CD4-positive, CD25-positive, alpha-beta regulatory T cell (primary cell): ENCODE measurements around the gene NEK8. TPM values are rescaled to one million over a fixed set of nuclear protein-coding genes. Genes with fewer than 3 reads are reported as not detected.

Experiments
- ATAC-seq, 2 donors: fragments of 150-1000 bp; cut with Tn5 transposase; one replicate each; pipeline ENCODE4 v1.10.0; 2021; ENCODE audit warnings: low read depth in 2 of 2, moderate number of reproducible peaks in 2 of 2, moderate library complexity in 1 of 2
- DNase-seq, 3 donors: peaks; one replicate each; pipeline versions ENCODE4 v3.0.0 to v3.0.0-alpha.2; 2012 to 2022; ENCODE audit warnings: mixed read lengths in 1 of 3
- H3K27ac ChIP-seq: one replicate; pipeline ENCODE4 v1.7.0; 2013; ENCODE audit warnings: mild to moderate bottlenecking, low read length; ENCODE audit not compliant: insufficient read depth, poor library complexity, severe bottlenecking
- H3K27me3 ChIP-seq: one replicate; pipeline ENCODE4 v1.7.0; 2013; ENCODE audit warnings: low read length; ENCODE audit not compliant: control insufficient read depth, insufficient read depth
- H3K36me3 ChIP-seq: one replicate; pipeline ENCODE4 v1.7.0; 2013; ENCODE audit warnings: mild to moderate bottlenecking, low read length, moderate library complexity; ENCODE audit not compliant: control insufficient read depth, insufficient read depth
- H3K4me1 ChIP-seq: 2 replicates; pipeline ENCODE4 v1.7.0; 2013; ENCODE audit warnings: mild to moderate bottlenecking, low read length; ENCODE audit not compliant: insufficient read depth, control insufficient read depth, poor library complexity, severe bottlenecking
- H3K4me3 ChIP-seq: one replicate; pipeline ENCODE4 v1.7.0; 2013; ENCODE audit warnings: low read depth, mild to moderate bottlenecking, low read length, moderate library complexity
- H3K9me3 ChIP-seq, 2 experiments: 1 replicate in 1 of 2; 2 replicates in 1 of 2; pipeline ENCODE4 v1.7.0; 2013; ENCODE audit warnings: low read length in 2 of 2, mild to moderate bottlenecking in 1 of 2, moderate library complexity in 1 of 2; ENCODE audit not compliant: control insufficient read depth in 2 of 2
- H3K27ac Mint-ChIP-seq, 3 donors: one replicate each; pipeline ENCODE4 v1.8.0; 2020 to 2022; ENCODE audit warnings: mild to moderate bottlenecking in 3 of 3, mixed read lengths in 3 of 3, moderate library complexity in 2 of 3
- H3K27me3 Mint-ChIP-seq: one replicate; pipeline ENCODE4 v1.8.0; 2022; ENCODE audit warnings: mild to moderate bottlenecking, mixed read lengths
- H3K36me3 Mint-ChIP-seq: one replicate; pipeline ENCODE4 v1.8.0; 2020; ENCODE audit warnings: mixed read lengths
- H3K4me1 Mint-ChIP-seq, 4 donors: one replicate each; pipeline ENCODE4 v1.8.0; 2020 to 2022; ENCODE audit warnings: mixed read lengths in 4 of 4, mild to moderate bottlenecking in 1 of 4
- H3K4me3 Mint-ChIP-seq, 4 donors: one replicate each; pipeline ENCODE4 v1.8.0; 2020 to 2022; ENCODE audit warnings: mild to moderate bottlenecking in 4 of 4, mixed read lengths in 4 of 4, moderate library complexity in 3 of 4
- H3K9me3 Mint-ChIP-seq, 7 donors: one replicate each; pipeline ENCODE4 v1.8.0; 2020 to 2022; ENCODE audit warnings: mixed read lengths in 7 of 7, mild to moderate bottlenecking in 3 of 7, moderate library complexity in 2 of 7
- polyA plus RNA-seq, 4 donors: library from polyadenylated mRNA; unstranded; fragments of 300-500 nt; fragmentation: Illumina TruSeq; gene quantifications; one replicate each; pipeline ENCODE4 v1.2.3, GENCODE V29; 2021
- total RNA-seq: library from RNA; stranded (reverse); gene quantifications from one replicate; pipeline ENCODE4 v1.2.3, GENCODE V29; 2022

The NEK8 gene
- total and polyA plus RNA-seq, 5 donors from 2014 or later: 1.8 to 7.5 (median 2.1) TPM

- Mint-ChIP-seq H3K4me1 (peaks cover 0 to 25% (median 11%) of the 10 kb centered on the region in 4 donors), H3K36me3 (no peaks in the 10 kb centered on the region), H3K27me3 (peaks cover 22% of the 10 kb centered on the region), H3K9me3 (no peaks in the 10 kb centered on the region), H3K4me3 (peak overlapping the region; percentile 87 to 97 (median 92)), H3K27ac (peak overlapping the region; percentile 93 to 97 (median 93))
- no peaks in the 10 kb centered on the region for H3K36me3 ChIP-seq
- peak overlapping the region; percentile 74 for H3K27ac ChIP-seq
- peaks cover 20% of the 10 kb centered on the region for H3K4me1 ChIP-seq
- peaks cover 11% of the 10 kb centered on the region for H3K27me3 ChIP-seq
- H3K4me3 ChIP-seq: peak overlapping the region; percentile 51
- DNase-seq (peak; percentile 49 to 77 (median 57)), ATAC-seq (peak; percentile 27 to 32)
- H3K9me3 ChIP-seq: no peaks in the 10 kb centered on the region
These were observed 16.4 kb upstream of the NEK8 start for GRCh38 chr17:28712032-28712704.

- DNase-seq (no peak), ATAC-seq (no peak)
- peak overlapping the region; percentile 74 for H3K27ac ChIP-seq
- H3K27me3 ChIP-seq: peaks cover 11% of the 10 kb centered on the region
- Mint-ChIP-seq H3K27ac (peak overlapping the region in 2 of 3 donors; percentile 93 to 97), H3K4me1 (peaks cover 0 to 19% (median 11%) of the 10 kb centered on the region in 4 donors), H3K9me3 (no peaks in the 10 kb centered on the region), H3K4me3 (peak overlapping the region; percentile 87 to 97 (median 92)), H3K27me3 (peaks cover 23% of the 10 kb centered on the region), H3K36me3 (no peaks in the 10 kb centered on the region)
- no peak overlapping the region for H3K4me3 ChIP-seq
- no peaks in the 10 kb centered on the region for H3K9me3 ChIP-seq
- peaks cover 20% of the 10 kb centered on the region for H3K4me1 ChIP-seq
- H3K36me3 ChIP-seq: no peaks in the 10 kb centered on the region
These were observed 15.7 kb upstream of the NEK8 start for GRCh38 chr17:28712705-28713415.

- Histone ChIP-seq H3K4me1 (peaks cover 25% of the 10 kb centered on the region), H3K4me3 (no peak overlapping the region), H3K27ac (no peak overlapping the region), H3K36me3 (no peaks in the 10 kb centered on the region), H3K27me3 (peaks cover 11% of the 10 kb centered on the region), H3K9me3 (no peaks in the 10 kb centered on the region)
- Mint-ChIP-seq H3K27ac (no peak overlapping the region), H3K36me3 (no peaks in the 10 kb centered on the region), H3K4me3 (peak overlapping the region in 1 of 4 donors; percentile 71), H3K4me1 (peaks cover 2 to 31% (median 18%) of the 10 kb centered on the region in 4 donors), H3K9me3 (no peaks in the 10 kb centered on the region), H3K27me3 (peaks cover 34% of the 10 kb centered on the region)
- no peak for ATAC-seq
- DNase-seq: no peak
These were observed 14.3 kb upstream of the NEK8 start for GRCh38 chr17:28714281-28714680.

- H3K36me3 ChIP-seq: no peaks in the 10 kb centered on the region
- peaks cover 6% of the 10 kb centered on the region for H3K36me3 Mint-ChIP-seq
- peaks cover 27% of the 10 kb centered on the region for H3K4me1 ChIP-seq
- no peaks in the 10 kb centered on the region for H3K9me3 ChIP-seq
- peaks cover 4 to 41% (median 23%) of the 10 kb centered on the region in 4 donors for H3K4me1 Mint-ChIP-seq
- H3K27ac Mint-ChIP-seq: no peak overlapping the region
- H3K9me3 Mint-ChIP-seq: no peaks in the 10 kb centered on the region
- H3K4me3 Mint-ChIP-seq: peak overlapping the region in 1 of 4 donors; percentile 71
- no peak overlapping the region for H3K4me3 ChIP-seq
- ATAC-seq (no peak), DNase-seq (no peak)
- peaks cover 11% of the 10 kb centered on the region for H3K27me3 ChIP-seq
- H3K27ac ChIP-seq: no peak overlapping the region
- H3K27me3 Mint-ChIP-seq: peaks cover 41% of the 10 kb centered on the region
These were observed 13.4 kb upstream of the NEK8 start for GRCh38 chr17:28715217-28715616.

- Histone ChIP-seq H3K27me3 (peaks cover 11% of the 10 kb centered on the region), H3K9me3 (no peaks in the 10 kb centered on the region), H3K4me3 (no peak overlapping the region), H3K36me3 (peaks cover 4% of the 10 kb centered on the region), H3K4me1 (peaks cover 30% of the 10 kb centered on the region), H3K27ac (peak overlapping the region; percentile 43)
- Mint-ChIP-seq H3K9me3 (no peaks in the 10 kb centered on the region), H3K36me3 (peaks cover 18% of the 10 kb centered on the region), H3K27me3 (peaks cover 41% of the 10 kb centered on the region), H3K27ac (peak overlapping the region in 1 of 3 donors; percentile 5), H3K4me1 (peaks cover 4 to 47% (median 24%) of the 10 kb centered on the region in 4 donors), H3K4me3 (peak overlapping the region; percentile 24 to 74 (median 41))
- DNase-seq: no peak
- ATAC-seq: no peak
These were observed 11.6 kb upstream of the NEK8 start for GRCh38 chr17:28716740-28717577.

GRCh38 chr17:28717578-28718332, 10.8 kb upstream of the NEK8 start, which contains the start of gene RAB34:
TSS of gene RAB34 (minus strand) at chr17:28717868. CDS start at chr17:28717266, 602 bp downstream.
- Histone ChIP-seq H3K4me3 (no peak within 1 kb of the TSS), H3K9me3 (no peaks in the 10 kb centered on the region), H3K27me3 (peaks cover 11% of the 10 kb centered on the region), H3K4me1 (peaks cover 31% of the 10 kb centered on the region), H3K36me3 (peaks cover 11% of the 10 kb centered on the region), H3K27ac (peak within 1 kb of the TSS; percentile 43)
- ATAC-seq (peak in 1 of 2 donors; percentile 18), DNase-seq (no peak)
- peaks cover 24% of the 10 kb centered on the region for H3K36me3 Mint-ChIP-seq
- no peaks in the 10 kb centered on the region for H3K9me3 Mint-ChIP-seq
- peak within 1 kb of the TSS; percentile 26 to 36 (median 34) for H3K27ac Mint-ChIP-seq
- H3K27me3 Mint-ChIP-seq: peaks cover 41% of the 10 kb centered on the region
- H3K4me1 Mint-ChIP-seq: peaks cover 4 to 48% (median 20%) of the 10 kb centered on the region in 4 donors
- peak within 1 kb of the TSS; percentile 52 to 74 (median 58) for H3K4me3 Mint-ChIP-seq
